HL-60 (cell line): ENCODE data around the gene ZP1.

Experiments
- DNase-seq, 2 experiments: peaks; one replicate each; pipeline ENCODE4 v3.0.0-alpha.2; 2010 to 2020; ENCODE audit warnings: low read depth in 1 of 2, low spot score in 1 of 2
- H3K27ac ChIP-seq: fragments of 250-450 bp; sonication (Bioruptor Pico); replicated peaks from 2 replicates; pipeline ENCODE4 v1.5.1; 2020; ENCODE audit warnings: mild to moderate bottlenecking, moderate library complexity
- H3K27me3 ChIP-seq: fragments of 250-450 bp; sonication (Bioruptor Pico); 2 replicates; pipeline ENCODE4 v1.5.1; 2021; ENCODE audit warnings: mild to moderate bottlenecking, moderate library complexity; ENCODE audit not compliant: insufficient read depth, poor library complexity, severe bottlenecking
- H3K4me3 ChIP-seq: replicated peaks from 2 replicates; pipeline ENCODE4 v1.5.1; 2011; ENCODE audit warnings: mild to moderate bottlenecking, control low read depth, low read length; ENCODE audit not compliant: insufficient read depth
- CTCF ChIP-seq: IDR thresholded peaks from one replicate; pipeline ENCODE4 v1.5.1; 2011; ENCODE audit warnings: low read length, control low read depth, inconsistent platforms; ENCODE audit not compliant: insufficient read depth
- GABPA ChIP-seq: IDR thresholded peaks from 2 replicates; pipeline ENCODE4 v1.6.1; 2012; ENCODE audit warnings: low read depth
- POLR2AphosphoS5 ChIP-seq: IDR thresholded peaks from 2 replicates; pipeline ENCODE4 v1.6.1; 2012; ENCODE audit warnings: low read depth
- REST ChIP-seq: IDR thresholded peaks from 2 replicates; pipeline ENCODE4 v1.6.1; 2012; ENCODE audit warnings: low read depth; ENCODE audit not compliant: insufficient replicate concordance
- SPI1 ChIP-seq: IDR thresholded peaks from 2 replicates; pipeline ENCODE4 v1.6.1; 2012; ENCODE audit warnings: low read depth, mild to moderate bottlenecking, borderline replicate concordance

The ZP1 gene

GRCh38 chr11:60836866-60837515 is 30.4 kb upstream of the ZP1 start:
- no peak for DNase-seq
- TF ChIP-seq SPI1 (no peak), CTCF (no peak), GABPA (no peak), POLR2AphosphoS5 (no peak), REST (no peak)
- no peak overlapping the region for H3K27ac ChIP-seq
- no peak overlapping the region for H3K4me3 ChIP-seq
- no peaks in the 10 kb centered on the region for H3K27me3 ChIP-seq

- no peak for DNase-seq
- TF ChIP-seq REST: no peak
- no peak for TF ChIP-seq GABPA
- TF ChIP-seq POLR2AphosphoS5: no peak
- TF ChIP-seq CTCF: no peak
- no peak for TF ChIP-seq SPI1
- H3K27me3 ChIP-seq: no peaks in the 10 kb centered on the region
- H3K4me3 ChIP-seq: no peak overlapping the region
- no peak overlapping the region for H3K27ac ChIP-seq
Observed at GRCh38 chr11:60838132-60838531, 29.2 kb upstream of the ZP1 start.

GRCh38 chr11:60840470-60841430 is 26.6 kb upstream of the ZP1 start:
- Histone ChIP-seq H3K27ac (no peak overlapping the region), H3K4me3 (no peak overlapping the region), H3K27me3 (no peaks in the 10 kb centered on the region)
- no peak for DNase-seq
- TF ChIP-seq GABPA (no peak), CTCF (no peak), SPI1 (no peak), REST (no peak), POLR2AphosphoS5 (no peak)
